ENCODE results near the gene RELN. TPM values are rescaled to one million over a fixed set of nuclear protein-coding genes. Genes with fewer than 3 reads are reported as not detected.

Gene RELN
- total RNA-seq, 1 donor from 2014 or later, result 0.19 TPM

DNA sequence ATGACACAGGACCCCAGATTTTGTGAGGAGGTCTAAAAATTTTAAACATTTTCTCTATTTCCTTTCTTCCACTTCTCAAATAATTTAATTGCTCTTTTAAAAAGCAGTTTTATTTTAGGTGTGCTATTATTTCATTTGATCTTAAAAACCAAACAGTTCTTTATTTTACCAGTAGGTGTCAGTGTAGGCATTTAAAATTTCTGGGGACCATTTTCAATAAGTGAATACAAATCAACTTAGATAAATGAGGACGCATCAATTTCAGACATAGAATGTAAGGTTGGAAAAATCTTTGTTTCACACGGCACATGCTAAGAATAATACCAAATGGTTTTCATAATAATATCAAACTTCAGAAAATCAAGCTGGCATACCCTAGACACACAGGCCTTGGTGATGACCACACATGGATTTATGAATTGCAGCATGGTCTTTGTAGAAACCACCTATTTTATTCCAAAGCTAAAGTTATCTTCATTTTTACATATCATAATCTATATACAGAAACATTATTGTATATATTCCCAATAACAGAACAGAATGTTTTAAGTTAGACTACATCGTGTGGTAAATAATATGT is 415.9 kb downstream of the RELN start:
- H3K27ac Mint-ChIP-seq (ENCODE audit: unreplicated experiment), result no peak overlapping the region
- peaks cover 2% of the 10 kb centered on the region for H3K4me1 Mint-ChIP-seq (ENCODE audit: unreplicated experiment)
- H3K36me3 Mint-ChIP-seq (ENCODE audit: unreplicated experiment), result no peaks in the 10 kb centered on the region
- no peak overlapping the region for H3K4me3 Mint-ChIP-seq (ENCODE audit: unreplicated experiment)
- DNase-seq (ENCODE audit: extremely low spot score, unreplicated experiment), result no peak
- TF ChIP-seq, protein P1, sequence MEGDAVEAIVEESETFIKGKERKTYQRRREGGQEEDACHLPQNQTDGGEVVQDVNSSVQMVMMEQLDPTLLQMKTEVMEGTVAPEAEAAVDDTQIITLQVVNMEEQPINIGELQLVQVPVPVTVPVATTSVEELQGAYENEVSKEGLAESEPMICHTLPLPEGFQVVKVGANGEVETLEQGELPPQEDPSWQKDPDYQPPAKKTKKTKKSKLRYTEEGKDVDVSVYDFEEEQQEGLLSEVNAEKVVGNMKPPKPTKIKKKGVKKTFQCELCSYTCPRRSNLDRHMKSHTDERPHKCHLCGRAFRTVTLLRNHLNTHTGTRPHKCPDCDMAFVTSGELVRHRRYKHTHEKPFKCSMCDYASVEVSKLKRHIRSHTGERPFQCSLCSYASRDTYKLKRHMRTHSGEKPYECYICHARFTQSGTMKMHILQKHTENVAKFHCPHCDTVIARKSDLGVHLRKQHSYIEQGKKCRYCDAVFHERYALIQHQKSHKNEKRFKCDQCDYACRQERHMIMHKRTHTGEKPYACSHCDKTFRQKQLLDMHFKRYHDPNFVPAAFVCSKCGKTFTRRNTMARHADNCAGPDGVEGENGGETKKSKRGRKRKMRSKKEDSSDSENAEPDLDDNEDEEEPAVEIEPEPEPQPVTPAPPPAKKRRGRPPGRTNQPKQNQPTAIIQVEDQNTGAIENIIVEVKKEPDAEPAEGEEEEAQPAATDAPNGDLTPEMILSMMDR (IDR thresholded peaks at IDR 0.05), result peak; percentile 68
- no peaks in the 10 kb centered on the region for H3K9me3 Mint-ChIP-seq (ENCODE audit: unreplicated experiment)
- peaks cover 7% of the 10 kb centered on the region for H3K27me3 Mint-ChIP-seq (ENCODE audit: unreplicated experiment)

DNA sequence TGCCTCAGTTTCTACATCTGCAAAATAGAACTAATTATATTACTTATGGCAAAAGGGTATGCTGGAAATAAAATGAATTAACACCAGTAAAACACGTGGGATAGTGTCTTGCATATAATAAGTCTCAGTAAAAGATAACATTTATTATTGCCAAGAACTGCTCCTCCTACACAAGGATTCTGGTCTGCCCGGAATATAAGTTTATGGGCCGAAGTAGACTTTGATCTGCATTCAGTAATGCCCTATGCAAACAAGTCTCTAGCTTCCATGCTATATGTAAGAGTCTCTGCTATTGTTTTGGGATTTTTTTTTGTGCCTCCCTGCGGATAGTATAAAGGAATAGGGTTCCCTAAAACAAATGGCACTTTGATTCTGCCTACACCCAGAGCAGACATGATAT is 417.9 kb downstream of the RELN start:
- Mint-ChIP-seq H3K4me1 (ENCODE audit: unreplicated experiment) (peaks cover 2% of the 10 kb centered on the region), H3K4me3 (ENCODE audit: unreplicated experiment) (no peak overlapping the region), H3K27ac (ENCODE audit: unreplicated experiment) (no peak overlapping the region), H3K27me3 (ENCODE audit: unreplicated experiment) (peaks cover 7% of the 10 kb centered on the region), H3K9me3 (ENCODE audit: unreplicated experiment) (no peaks in the 10 kb centered on the region), H3K36me3 (ENCODE audit: unreplicated experiment) (no peaks in the 10 kb centered on the region)
- TF ChIP-seq, protein P1 (IDR thresholded peaks at IDR 0.05), result no peak
- DNase-seq (ENCODE audit: extremely low spot score, unreplicated experiment), result no peak

DNA sequence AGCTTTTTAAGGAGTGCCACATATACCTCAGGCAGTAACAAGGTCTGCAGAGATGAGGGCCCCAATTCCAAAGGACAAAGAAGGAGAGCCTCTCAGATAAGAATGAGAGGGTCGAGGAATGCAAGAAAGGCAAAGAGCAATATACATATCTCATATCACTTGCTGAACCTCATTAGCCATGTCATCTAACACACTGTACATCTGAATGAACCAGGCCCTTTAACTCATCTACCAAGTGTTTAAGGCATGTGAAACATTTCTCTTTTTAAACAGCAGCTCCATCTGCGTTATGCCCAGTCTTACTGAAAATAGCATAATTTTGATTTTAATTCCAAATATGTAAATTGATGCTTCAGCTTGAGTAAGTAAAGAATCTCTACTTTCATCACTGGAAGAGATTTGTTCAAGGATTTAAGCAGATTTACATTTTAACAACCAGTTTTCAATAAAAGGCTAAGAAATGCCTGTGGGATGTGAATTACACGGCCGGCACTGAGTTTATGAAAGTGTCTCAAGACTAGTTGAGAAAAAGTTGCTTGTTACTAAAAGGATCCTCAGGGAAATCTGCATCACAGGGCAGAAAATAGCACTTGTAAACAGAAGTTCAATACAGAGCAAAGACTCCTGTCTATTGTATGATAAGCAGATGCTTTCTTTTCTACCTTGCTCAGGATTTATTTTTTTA is 419.7 kb downstream of the RELN start:
- peaks cover 2% of the 10 kb centered on the region for H3K4me1 Mint-ChIP-seq (ENCODE audit: unreplicated experiment)
- H3K27ac Mint-ChIP-seq (ENCODE audit: unreplicated experiment), result no peak overlapping the region
- DNase-seq (ENCODE audit: extremely low spot score, unreplicated experiment), result no peak
- H3K27me3 Mint-ChIP-seq (ENCODE audit: unreplicated experiment), result peaks cover 7% of the 10 kb centered on the region
- H3K9me3 Mint-ChIP-seq (ENCODE audit: unreplicated experiment), result no peaks in the 10 kb centered on the region
- no peaks in the 10 kb centered on the region for H3K36me3 Mint-ChIP-seq (ENCODE audit: unreplicated experiment)
- H3K4me3 Mint-ChIP-seq (ENCODE audit: unreplicated experiment), result no peak overlapping the region
- TF ChIP-seq, protein P1 (IDR thresholded peaks at IDR 0.05), result no peak

DNA sequence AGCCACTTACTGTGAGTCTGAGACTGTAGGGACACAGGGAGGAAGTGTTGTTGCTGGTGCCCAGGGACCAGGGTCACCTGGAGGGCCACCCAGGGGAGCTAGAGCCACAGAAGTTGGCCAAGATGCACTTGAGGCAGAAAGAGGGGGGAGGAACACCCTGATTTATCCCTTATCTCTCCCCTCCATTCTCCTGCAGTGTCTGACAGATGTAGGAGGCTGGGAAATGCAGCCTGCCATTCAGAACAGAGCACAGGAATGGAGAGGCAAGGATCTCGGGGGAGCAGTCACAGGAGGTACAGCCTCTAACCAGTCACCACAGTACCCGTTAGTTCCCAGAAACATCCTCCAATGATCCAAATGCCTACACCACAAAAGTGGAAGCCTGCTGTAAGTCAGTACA is 425.0 kb downstream of the RELN start:
- Mint-ChIP-seq H3K36me3 (ENCODE audit: unreplicated experiment) (no peaks in the 10 kb centered on the region), H3K27ac (ENCODE audit: unreplicated experiment) (no peak overlapping the region), H3K9me3 (ENCODE audit: unreplicated experiment) (no peaks in the 10 kb centered on the region), H3K4me3 (ENCODE audit: unreplicated experiment) (no peak overlapping the region), H3K27me3 (ENCODE audit: unreplicated experiment) (peaks cover 14% of the 10 kb centered on the region), H3K4me1 (ENCODE audit: unreplicated experiment) (no peaks in the 10 kb centered on the region)
- DNase-seq (ENCODE audit: extremely low spot score, unreplicated experiment), result no peak
- TF ChIP-seq, protein P1 (IDR thresholded peaks at IDR 0.05), result no peak

DNA sequence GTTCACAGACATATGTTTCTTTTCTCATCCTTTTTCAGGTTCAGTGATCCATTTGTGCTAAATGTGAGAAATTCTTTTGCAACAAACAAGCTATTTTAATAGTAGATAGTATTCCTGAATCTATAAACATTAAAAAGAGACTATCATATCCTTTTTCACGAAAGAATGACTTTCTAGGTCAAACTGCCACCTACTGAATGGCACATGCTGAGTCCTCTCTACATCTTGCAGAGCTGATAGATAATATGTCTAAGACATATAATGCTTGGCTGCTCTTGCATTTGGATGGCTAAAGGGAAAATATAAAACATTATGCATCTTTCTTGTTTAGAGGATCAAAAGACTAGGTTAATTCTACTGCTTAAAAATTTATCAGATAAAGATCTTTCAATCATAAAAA is 429.3 kb downstream of the RELN start:
- TF ChIP-seq, protein P1 (IDR thresholded peaks at IDR 0.05), result no peak
- H3K27ac Mint-ChIP-seq (ENCODE audit: unreplicated experiment), result no peak overlapping the region
- DNase-seq (ENCODE audit: extremely low spot score, unreplicated experiment), result no peak
- no peaks in the 10 kb centered on the region for H3K4me1 Mint-ChIP-seq (ENCODE audit: unreplicated experiment)
- no peaks in the 10 kb centered on the region for H3K9me3 Mint-ChIP-seq (ENCODE audit: unreplicated experiment)
- no peaks in the 10 kb centered on the region for H3K36me3 Mint-ChIP-seq (ENCODE audit: unreplicated experiment)
- H3K27me3 Mint-ChIP-seq (ENCODE audit: unreplicated experiment), result peaks cover 25% of the 10 kb centered on the region
- no peak overlapping the region for H3K4me3 Mint-ChIP-seq (ENCODE audit: unreplicated experiment)
